SU-DHL-6 (cell line): ENCODE data around the gene HMHB1.

Source experiments
- EZH2phosphoT487 ChIP-seq: fragments of 200-600 bp; sonication (generic), shearing (Covaris generic); conservative IDR thresholded peaks from 2 replicates; pipeline ENCODE4 v1.6.1; 2018; ENCODE audit warnings: mild to moderate bottlenecking, antibody characterized with exemption, low read length, moderate library complexity, mixed read lengths
- TF ChIP-seq, protein P1 (sequence below): fragments of 200-600 bp; sonication (generic); IDR thresholded peaks from one replicate; pipeline ENCODE4 v1.5.1; 2017; ENCODE audit warnings: antibody characterized with exemption, mild to moderate bottlenecking, low read length, moderate library complexity; ENCODE audit not compliant: insufficient read depth, poor library complexity, severe bottlenecking

DNA sequence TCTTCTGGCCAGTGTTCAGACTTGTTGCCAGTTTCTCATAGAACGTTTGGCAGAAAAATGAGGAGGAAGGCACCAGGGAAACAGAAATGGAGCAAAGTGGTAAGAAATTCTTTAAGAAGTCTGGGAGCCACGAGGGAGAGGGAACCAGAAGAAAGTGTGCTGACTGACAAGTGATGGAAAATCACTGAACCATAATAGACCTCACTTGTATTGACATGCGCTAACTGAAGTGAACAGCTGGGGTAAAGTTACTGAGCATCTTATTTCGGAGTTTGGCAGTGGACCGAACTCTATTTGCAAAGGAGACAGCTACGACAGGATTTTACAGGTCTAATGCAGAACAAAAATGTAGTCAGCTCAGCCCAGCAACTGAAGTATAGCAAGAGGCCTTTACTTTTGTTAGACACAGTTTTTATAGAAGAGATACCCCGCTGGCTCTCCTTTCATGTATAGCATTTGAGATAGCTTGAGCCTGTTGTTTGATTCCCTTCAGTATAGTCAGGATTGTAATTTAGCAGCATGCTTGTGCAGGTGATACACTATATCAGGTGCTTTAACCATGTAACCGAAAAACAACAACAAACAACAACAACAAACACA, 53.6 kb downstream of the HMHB1 start:
- TF ChIP-seq, protein P1, sequence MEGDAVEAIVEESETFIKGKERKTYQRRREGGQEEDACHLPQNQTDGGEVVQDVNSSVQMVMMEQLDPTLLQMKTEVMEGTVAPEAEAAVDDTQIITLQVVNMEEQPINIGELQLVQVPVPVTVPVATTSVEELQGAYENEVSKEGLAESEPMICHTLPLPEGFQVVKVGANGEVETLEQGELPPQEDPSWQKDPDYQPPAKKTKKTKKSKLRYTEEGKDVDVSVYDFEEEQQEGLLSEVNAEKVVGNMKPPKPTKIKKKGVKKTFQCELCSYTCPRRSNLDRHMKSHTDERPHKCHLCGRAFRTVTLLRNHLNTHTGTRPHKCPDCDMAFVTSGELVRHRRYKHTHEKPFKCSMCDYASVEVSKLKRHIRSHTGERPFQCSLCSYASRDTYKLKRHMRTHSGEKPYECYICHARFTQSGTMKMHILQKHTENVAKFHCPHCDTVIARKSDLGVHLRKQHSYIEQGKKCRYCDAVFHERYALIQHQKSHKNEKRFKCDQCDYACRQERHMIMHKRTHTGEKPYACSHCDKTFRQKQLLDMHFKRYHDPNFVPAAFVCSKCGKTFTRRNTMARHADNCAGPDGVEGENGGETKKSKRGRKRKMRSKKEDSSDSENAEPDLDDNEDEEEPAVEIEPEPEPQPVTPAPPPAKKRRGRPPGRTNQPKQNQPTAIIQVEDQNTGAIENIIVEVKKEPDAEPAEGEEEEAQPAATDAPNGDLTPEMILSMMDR, result no peak
- no peak for TF ChIP-seq EZH2phosphoT487
